HCT116 (cell line): Measurements from ENCODE around the gene HMGB2. TPM values are rescaled to one million over a fixed set of nuclear protein-coding genes. Genes with fewer than 3 reads are reported as not detected.

ENCODE experiments used
- ATAC-seq: fragments of 200-7000 bp; cut with Tn5 transposase; 2 replicates; pipeline ENCODE4 v1.9.1; 2020; ENCODE audit warnings: mild to moderate bottlenecking, moderate library complexity
- BruUV-seq: library from RNA; stranded (reverse); fragments of 400-500 nt; replicated peaks from 2 replicates; lab custom pipeline; 2021; lab: Mats Ljungman, UMichigan
- CTCF ChIA-PET: fragments of 300-600 bp; sonication (Branson Sonifier 250); formaldehyde crosslinking; loops from one replicate; lab custom pipeline; 2021; ENCODE audit warnings: antibody characterized with exemption; lab: Charles Lee
- POLR2A ChIA-PET: fragments of 300-600, 350-600 bp; sonication (Branson Sonifier 250); formaldehyde crosslinking; loops from one replicate; lab custom pipeline; 2021; ENCODE audit warnings: antibody characterized with exemption; lab: Charles Lee
- RAD21 ChIA-PET, 2 experiments: fragments of 300-600 bp; sonication (Branson Sonifier 250); formaldehyde crosslinking; loops; one replicate each; lab custom pipeline; 2023; ENCODE audit warnings: low total read pairs in 2 of 2; ENCODE audit not compliant: uncharacterized antibody in 2 of 2, unreplicated experiment in 2 of 2, low non-redundant PET in 1 of 2; lab: Charles Lee
- DNase-seq: peaks from one replicate; pipeline ENCODE4 v3.0.0-alpha.2; 2010; ENCODE audit warnings: low read depth, low spot score
- H2AFZ ChIP-seq: fragments of 200-600 bp; shearing (Covaris generic), sonication (generic); 2 replicates; pipeline ENCODE4 v1.6.1; 2017; ENCODE audit warnings: low read depth, mixed run types, mixed read lengths, antibody characterized with exemption, low read length; ENCODE audit not compliant: poor library complexity, severe bottlenecking
- H3K27ac ChIP-seq: 2 replicates; pipeline ENCODE4 v1.5.1; 2012; ENCODE audit warnings: low read depth, low read length
- H3K27me3 ChIP-seq: fragments of 200-600 bp; sonication (generic); 2 replicates; pipeline ENCODE4 v1.6.1; 2016; ENCODE audit warnings: mixed run types, low read length, mixed read lengths; ENCODE audit not compliant: insufficient read depth
- H3K36me3 ChIP-seq, 2 experiments: fragments of 200-500 bp in 1 of 2; fragments of 200-600 bp in 1 of 2; sonication (Bioruptor generic) in 1 of 2; sonication (generic) in 1 of 2; 2 replicates each; pipeline versions ENCODE4 v1.5.1 to v1.6.1; 2014 to 2016; ENCODE audit warnings: low read length in 2 of 2, inconsistent platforms in 1 of 2, mixed read lengths in 1 of 2, mixed run types in 1 of 2; ENCODE audit not compliant: insufficient read depth in 2 of 2, control insufficient read depth in 1 of 2
- H3K4me1 ChIP-seq, 2 experiments: fragments of 200-600 bp in 1 of 2; sonication (generic) in 1 of 2; 2 replicates each; pipeline versions ENCODE4 v1.5.1 to v1.6.1; 2012 to 2017; ENCODE audit warnings: low read length in 2 of 2, inconsistent platforms in 1 of 2, mild to moderate bottlenecking in 1 of 2, mixed read lengths in 1 of 2, mixed run types in 1 of 2, moderate library complexity in 1 of 2; ENCODE audit not compliant: insufficient read depth in 2 of 2, control insufficient read depth in 1 of 2
- H3K4me2 ChIP-seq: fragments of 200-600 bp; sonication (generic); 2 replicates; pipeline ENCODE4 v1.6.1; 2017; ENCODE audit warnings: mixed run types, low read length, mixed read lengths
- H3K4me3 ChIP-seq, 2 experiments: fragments of 200-600 bp in 1 of 2; sonication (generic) in 1 of 2; replicated peaks in 1 of 2; 2 replicates each; pipeline ENCODE4 v1.5.1; 2011 to 2016; ENCODE audit warnings: low read length in 2 of 2, control low read depth in 1 of 2, low read depth in 1 of 2, mild to moderate bottlenecking in 1 of 2, mixed read lengths in 1 of 2, mixed run types in 1 of 2
- H3K79me2 ChIP-seq: fragments of 200-600 bp; sonication (generic); 2 replicates; pipeline ENCODE4 v1.6.1; 2017; ENCODE audit warnings: mild to moderate bottlenecking, mixed run types, low read length, moderate library complexity, mixed read lengths; ENCODE audit not compliant: insufficient read depth
- H3K9ac ChIP-seq: fragments of 200-600 bp; sonication (generic); 2 replicates; pipeline ENCODE4 v1.6.1; 2016; ENCODE audit warnings: low read length, mixed read lengths
- H3K9me2 ChIP-seq: fragments of 200-600 bp; sonication (generic), shearing (Covaris generic); 2 replicates; pipeline ENCODE4 v1.6.1; 2017; ENCODE audit warnings: mixed run types, mild to moderate bottlenecking, moderate library complexity; ENCODE audit not compliant: insufficient read depth
- H3K9me3 ChIP-seq, 2 experiments: fragments of 200-500 bp in 1 of 2; fragments of 200-600 bp in 1 of 2; sonication (Bioruptor generic) in 1 of 2; sonication (generic) in 1 of 2; 2 replicates each; pipeline ENCODE4 v1.6.1; 2014 to 2017; ENCODE audit warnings: low read length in 2 of 2, mixed read lengths in 2 of 2, inconsistent platforms in 1 of 2, low read depth in 1 of 2, mild to moderate bottlenecking in 1 of 2, mixed run types in 1 of 2, moderate library complexity in 1 of 2; ENCODE audit not compliant: control insufficient read depth in 1 of 2, insufficient read depth in 1 of 2
- H4K20me1 ChIP-seq: fragments of 200-600 bp; sonication (generic), shearing (Covaris generic); 2 replicates; pipeline ENCODE4 v1.6.1; 2017; ENCODE audit warnings: mixed run types, mild to moderate bottlenecking, moderate library complexity; ENCODE audit not compliant: insufficient read depth
- ELF1 ChIP-seq: IDR thresholded peaks from 2 replicates; pipeline ENCODE4 v1.6.1; 2012; ENCODE audit warnings: low read depth, borderline replicate concordance
- FOSL1 ChIP-seq: IDR thresholded peaks from 2 replicates; pipeline ENCODE4 v1.6.1; 2012; ENCODE audit warnings: low read depth
- JUND ChIP-seq: IDR thresholded peaks from 2 replicates; pipeline ENCODE4 v1.6.1; 2012
- POLR2AphosphoS5 ChIP-seq: IDR thresholded peaks from 2 replicates; pipeline ENCODE4 v1.6.1; 2011; ENCODE audit warnings: mild to moderate bottlenecking, low read depth, low read length, moderate library complexity
- SIN3A ChIP-seq: IDR thresholded peaks from 2 replicates; pipeline ENCODE4 v1.6.1; 2012; ENCODE audit warnings: low read depth
- SRF ChIP-seq: IDR thresholded peaks from 2 replicates; pipeline ENCODE4 v1.6.1; 2012; ENCODE audit warnings: low read depth
- intact Hi-C: fragments of 100-400 bp; cut with micrococcal nuclease; formaldehyde crosslinking; loops from 2 replicates; pipeline ENCODE4 v1.10.0; 2022
- total RNA-seq: library from RNA; stranded (reverse); gene quantifications from one replicate; pipeline ENCODE4 v1.2.1, GENCODE V29; 2021; ENCODE audit not compliant: unreplicated experiment
- TF ChIP-seq, protein P1 (sequence below): IDR thresholded peaks from 2 replicates; pipeline ENCODE4 v1.6.1; 2012
- TF ChIP-seq, protein P2 (sequence below): IDR thresholded peaks from 2 replicates; pipeline ENCODE4 v1.6.1; 2012; ENCODE audit warnings: low read depth

The HMGB2 gene
- total RNA-seq, 1 experiment from 2014 or later = 388 TPM

DNA sequence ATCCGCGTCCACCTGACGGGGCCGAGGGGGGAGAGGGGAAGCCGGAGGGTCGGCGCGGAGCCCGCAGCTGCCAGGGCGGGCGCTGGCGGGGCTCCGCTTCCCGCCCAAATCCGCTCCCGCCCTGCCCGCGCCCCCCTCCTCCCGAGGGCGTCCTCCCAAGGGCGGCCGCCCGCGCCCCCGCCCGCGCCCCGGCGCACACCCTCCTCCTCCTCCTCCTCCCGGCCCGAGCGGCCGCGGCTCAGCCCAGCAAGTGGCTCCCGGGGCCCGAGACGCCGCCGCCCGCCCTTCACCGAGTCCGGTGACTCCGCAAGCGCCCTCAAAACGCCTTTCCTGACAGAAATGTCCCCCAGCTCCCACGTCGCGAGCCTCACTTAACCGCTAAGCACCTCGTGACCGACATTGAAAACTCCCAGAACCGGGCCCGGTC, 487 bp downstream of the HMGB2 start:
- H3K9me2 ChIP-seq = no peaks in the 10 kb centered on the region
- ATAC-seq (no peak), DNase-seq (no peak)
- no TSS peak for BruUV-seq
- H3K9ac ChIP-seq = peak overlapping the region; percentile 100
- H3K36me3 ChIP-seq = peaks cover 12 to 38% of the 10 kb centered on the region in 2 experiments; a peak in 3 of 4 replicates
- POLR2A ChIA-PET = interaction anchor here (0.8 to 4.9 kb wide), 8 partner anchors 11 to 321 kb away, joined by 3 to 54 read pairs (median 4); partner anchors contain the start of gene SAP30
- intact Hi-C loops = loop anchor here (2.0 kb wide), 1 partner anchor 37 kb away; the partner anchor contains the start of gene SAP30
- RAD21 ChIA-PET = no interaction called here
- H4K20me1 ChIP-seq = no peaks in the 10 kb centered on the region
- peak overlapping the region; percentile 92 for H3K4me2 ChIP-seq
- peak overlapping the region; percentile 96 for H3K27ac ChIP-seq
- H3K9me3 ChIP-seq = no peaks in the 10 kb centered on the region
- TF ChIP-seq ELF1 (no peak), FOSL1 (no peak), SIN3A (peak; percentile 19; the same call in 1 of the 2 replicates), SRF (no peak), POLR2AphosphoS5 (no peak), JUND (no peak)
- TF ChIP-seq, protein P1, sequence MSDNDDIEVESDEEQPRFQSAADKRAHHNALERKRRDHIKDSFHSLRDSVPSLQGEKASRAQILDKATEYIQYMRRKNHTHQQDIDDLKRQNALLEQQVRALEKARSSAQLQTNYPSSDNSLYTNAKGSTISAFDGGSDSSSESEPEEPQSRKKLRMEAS = no peak
- TF ChIP-seq, protein P2, sequence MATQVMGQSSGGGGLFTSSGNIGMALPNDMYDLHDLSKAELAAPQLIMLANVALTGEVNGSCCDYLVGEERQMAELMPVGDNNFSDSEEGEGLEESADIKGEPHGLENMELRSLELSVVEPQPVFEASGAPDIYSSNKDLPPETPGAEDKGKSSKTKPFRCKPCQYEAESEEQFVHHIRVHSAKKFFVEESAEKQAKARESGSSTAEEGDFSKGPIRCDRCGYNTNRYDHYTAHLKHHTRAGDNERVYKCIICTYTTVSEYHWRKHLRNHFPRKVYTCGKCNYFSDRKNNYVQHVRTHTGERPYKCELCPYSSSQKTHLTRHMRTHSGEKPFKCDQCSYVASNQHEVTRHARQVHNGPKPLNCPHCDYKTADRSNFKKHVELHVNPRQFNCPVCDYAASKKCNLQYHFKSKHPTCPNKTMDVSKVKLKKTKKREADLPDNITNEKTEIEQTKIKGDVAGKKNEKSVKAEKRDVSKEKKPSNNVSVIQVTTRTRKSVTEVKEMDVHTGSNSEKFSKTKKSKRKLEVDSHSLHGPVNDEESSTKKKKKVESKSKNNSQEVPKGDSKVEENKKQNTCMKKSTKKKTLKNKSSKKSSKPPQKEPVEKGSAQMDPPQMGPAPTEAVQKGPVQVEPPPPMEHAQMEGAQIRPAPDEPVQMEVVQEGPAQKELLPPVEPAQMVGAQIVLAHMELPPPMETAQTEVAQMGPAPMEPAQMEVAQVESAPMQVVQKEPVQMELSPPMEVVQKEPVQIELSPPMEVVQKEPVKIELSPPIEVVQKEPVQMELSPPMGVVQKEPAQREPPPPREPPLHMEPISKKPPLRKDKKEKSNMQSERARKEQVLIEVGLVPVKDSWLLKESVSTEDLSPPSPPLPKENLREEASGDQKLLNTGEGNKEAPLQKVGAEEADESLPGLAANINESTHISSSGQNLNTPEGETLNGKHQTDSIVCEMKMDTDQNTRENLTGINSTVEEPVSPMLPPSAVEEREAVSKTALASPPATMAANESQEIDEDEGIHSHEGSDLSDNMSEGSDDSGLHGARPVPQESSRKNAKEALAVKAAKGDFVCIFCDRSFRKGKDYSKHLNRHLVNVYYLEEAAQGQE = no peak
- TF ChIP-seq, all 23 proteins: peak for 1
- CTCF ChIA-PET = interaction anchor here (1.0 kb wide), 1 partner anchor 87 kb away, joined by 5 read pairs; no protein-coding TSS in a partner anchor
- peak overlapping the region; percentile 93 to 95 for H3K4me3 ChIP-seq
- no peaks in the 10 kb centered on the region for H3K27me3 ChIP-seq
- H3K4me1 ChIP-seq = peaks cover 10 to 26% of the 10 kb centered on the region in 2 experiments; a peak in 3 of 4 replicates
- peaks cover 39% of the 10 kb centered on the region for H3K79me2 ChIP-seq
- no peak overlapping the region for H2AFZ ChIP-seq
